Right cardiac atrium (tissue), 5 donors: ENCODE data around the gene DRAXIN. TPM values are rescaled to one million over a fixed set of nuclear protein-coding genes. Genes with fewer than 3 reads are reported as not detected.
A peak's percentile ranks its signal among the peaks of the same experiment; 100 is the strongest.
"Not testable (repeated sequence)": the region's sequence is repeated elsewhere in the genome, so short reads cannot be mapped to it uniquely, and the experiment has no call there.

Experiments
- ATAC-seq, 2 donors: fragments of 200-7000 bp; cut with Tn5 transposase; one replicate each; pipeline versions ENCODE4 v1.8.0 to v1.9.1; 2020; ENCODE audit warnings: moderate library complexity in 2 of 2, mild to moderate bottlenecking in 1 of 2
- DNase-seq, 3 donors: peaks; one replicate each; pipeline ENCODE4 v3.0.0-alpha.2; 2020
- H3K27ac ChIP-seq: one replicate; pipeline ENCODE4 v1.5.1; 2013; ENCODE audit warnings: mild to moderate bottlenecking, low read length, control low read depth, moderate library complexity
- H3K27me3 ChIP-seq: one replicate; pipeline ENCODE4 v1.6.1; 2013; ENCODE audit not compliant: control insufficient read depth, insufficient read depth
- H3K4me1 ChIP-seq: one replicate; pipeline ENCODE4 v1.6.1; 2013; ENCODE audit warnings: low read length; ENCODE audit not compliant: control insufficient read depth, insufficient read depth
- H3K4me3 ChIP-seq: one replicate; pipeline ENCODE4 v1.5.1; 2013; ENCODE audit warnings: low read length, control low read depth
- H3K9me3 ChIP-seq: one replicate; pipeline ENCODE4 v1.6.1; 2013; ENCODE audit warnings: low read length; ENCODE audit not compliant: control insufficient read depth
- WGBS: extraction: QIAGEN DNeasy Blood & Tissue Kit; methylation state at CpG from one replicate; pipeline ENCODE4 v1.1.7; 2013; 5-methylcytosine and 5-hydroxymethylcytosine counted together
- intact Hi-C, 4 donors: fragments of 100-400 bp; cut with DNase I; formaldehyde crosslinking; loops; one replicate each; pipeline versions ENCODE4 v1.11.0 to v1.14.0; 2022 to 2023
- long read RNA-seq, 4 donors: library from polyadenylated mRNA; unstranded; transcript quantifications; one replicate each; pipeline ENCODE4 v2.0.0, GENCODE V29; 2020 to 2021
- polyA plus RNA-seq: library from polyadenylated mRNA; stranded (reverse); fragments of 200-250 nt; gene quantifications from one replicate; pipeline ENCODE4 v1.2.3, GENCODE V29; 2013
- total RNA-seq, 4 donors: library from RNA; stranded (reverse); fragmentation: NEBNext Ultra II Directional; extraction: Animal tissue kit (Norgen Biotek cat#: 25700); gene quantifications; one replicate each; pipeline ENCODE4 v1.2.1, GENCODE V29; 2021
- donor health status: healthy with polysubstance abuse.
- donor health status: DM: no; HTN: yes; CAD: no.
- donor health status: DM: no; HTN: no; CAD: no.
- donor health status: DM: no; HTN: yes; CAD: no; lungs with severe emphysema.
- donor health status: DM: yes; HTN: yes; CAD: no.

The DRAXIN gene, protein sequence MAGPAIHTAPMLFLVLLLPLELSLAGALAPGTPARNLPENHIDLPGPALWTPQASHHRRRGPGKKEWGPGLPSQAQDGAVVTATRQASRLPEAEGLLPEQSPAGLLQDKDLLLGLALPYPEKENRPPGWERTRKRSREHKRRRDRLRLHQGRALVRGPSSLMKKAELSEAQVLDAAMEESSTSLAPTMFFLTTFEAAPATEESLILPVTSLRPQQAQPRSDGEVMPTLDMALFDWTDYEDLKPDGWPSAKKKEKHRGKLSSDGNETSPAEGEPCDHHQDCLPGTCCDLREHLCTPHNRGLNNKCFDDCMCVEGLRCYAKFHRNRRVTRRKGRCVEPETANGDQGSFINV
- total RNA-seq (under 1 TPM in 3 of 4 donors, not detected in 1; 0.03 to 0.08 (median 0.03) TPM), polyA plus RNA-seq (0.02 TPM)
- long read RNA-seq, donor 1 = 0 reads
- long read RNA-seq, donor 2 = 0 reads
- long read RNA-seq, donor 3 = 0 reads
- long read RNA-seq, donor 4 = 0 reads

DNA sequence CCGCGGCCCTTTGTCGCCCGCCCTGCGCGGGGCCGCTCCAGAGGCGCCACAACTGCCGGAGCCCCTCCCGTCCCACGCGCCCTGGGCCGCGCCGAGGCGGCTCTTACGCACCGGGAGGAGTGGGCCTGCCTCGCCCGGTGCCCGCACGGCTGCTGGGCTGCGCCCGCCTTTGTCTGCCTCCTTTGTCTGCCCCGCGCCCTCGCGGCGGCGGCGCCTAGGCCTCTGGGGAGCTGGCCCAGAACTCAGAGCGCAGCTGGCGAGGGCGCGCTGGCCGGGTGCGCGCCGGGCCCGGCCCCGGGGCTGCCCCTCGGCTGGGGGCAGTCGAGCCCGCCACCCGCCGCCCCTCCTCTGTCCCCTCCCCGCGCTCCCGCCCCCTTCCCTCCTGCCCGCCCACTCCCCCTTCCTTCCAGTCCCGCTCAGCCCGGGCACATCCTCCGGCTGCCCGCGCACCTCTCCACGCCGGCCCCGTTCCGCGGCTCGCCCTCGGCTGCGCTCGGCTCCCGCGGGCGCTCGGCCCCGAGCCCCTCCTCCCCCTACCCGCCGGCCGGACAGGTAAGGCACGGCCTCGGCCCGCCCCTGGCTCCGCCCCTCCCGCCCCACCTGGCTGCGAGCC, at the start of gene DRAXIN:
Gene DRAXIN (plus strand): TSS at position 409 of the 613 bp plus-strand sequence. CDS start 14,549 bp downstream, outside the sequence.
- under 1% methylated on average over 76 of the region's 78 CpGs for WGBS
- ATAC-seq (no peak), DNase-seq (peak in 1 of 3 donors; percentile 41)
- intact Hi-C loops = no loop called here
- H3K27ac ChIP-seq = no peak within 1 kb of the TSS
- H3K4me3 ChIP-seq = peak within 1 kb of the TSS; percentile 30
- H3K27me3 ChIP-seq = no peaks in the 10 kb centered on the region
- H3K9me3 ChIP-seq = no peaks in the 10 kb centered on the region
- no peaks in the 10 kb centered on the region for H3K4me1 ChIP-seq

DNA sequence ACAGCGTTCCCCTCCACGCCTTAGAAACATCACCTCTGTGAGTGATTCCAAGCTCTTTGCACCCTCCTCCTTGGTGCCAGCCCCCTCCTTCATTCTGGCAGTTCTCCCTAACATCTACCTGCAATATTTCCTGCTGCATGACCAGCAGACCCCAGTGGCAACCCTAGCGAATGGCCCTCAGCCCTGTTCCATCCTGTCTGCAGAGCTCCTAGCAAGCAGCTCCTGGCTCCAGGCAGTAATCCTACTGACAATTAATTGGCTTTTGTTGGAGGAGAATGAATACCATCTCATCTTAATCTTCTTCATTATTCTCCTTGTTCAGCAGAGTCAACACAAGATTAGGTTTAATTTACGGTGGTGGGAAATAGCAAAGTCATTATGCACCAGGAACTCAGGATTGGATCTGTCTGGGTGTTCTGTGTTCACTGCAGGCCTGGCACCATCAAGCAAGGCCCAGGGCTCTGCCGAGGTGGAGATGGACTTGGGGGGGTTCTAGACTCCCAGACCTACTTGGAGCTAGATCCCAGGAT, 49.7 kb upstream of the DRAXIN start:
- ATAC-seq (peak in 1 of 2 donors; percentile 14), DNase-seq (no peak)
- Histone ChIP-seq H3K9me3 (no peaks in the 10 kb centered on the region), H3K27me3 (no peaks in the 10 kb centered on the region), H3K27ac (no peak overlapping the region), H3K4me3 (no peak overlapping the region), H3K4me1 (no peaks in the 10 kb centered on the region)
- intact Hi-C loops = loop anchor here (2.0 to 10.0 kb wide), 8 partner anchors 305 to 605 kb away; partner anchors contain the start of gene MASP2 (in 1 of the 4)
- WGBS = 61% methylated on average over 5 of the region's 5 CpGs

DNA sequence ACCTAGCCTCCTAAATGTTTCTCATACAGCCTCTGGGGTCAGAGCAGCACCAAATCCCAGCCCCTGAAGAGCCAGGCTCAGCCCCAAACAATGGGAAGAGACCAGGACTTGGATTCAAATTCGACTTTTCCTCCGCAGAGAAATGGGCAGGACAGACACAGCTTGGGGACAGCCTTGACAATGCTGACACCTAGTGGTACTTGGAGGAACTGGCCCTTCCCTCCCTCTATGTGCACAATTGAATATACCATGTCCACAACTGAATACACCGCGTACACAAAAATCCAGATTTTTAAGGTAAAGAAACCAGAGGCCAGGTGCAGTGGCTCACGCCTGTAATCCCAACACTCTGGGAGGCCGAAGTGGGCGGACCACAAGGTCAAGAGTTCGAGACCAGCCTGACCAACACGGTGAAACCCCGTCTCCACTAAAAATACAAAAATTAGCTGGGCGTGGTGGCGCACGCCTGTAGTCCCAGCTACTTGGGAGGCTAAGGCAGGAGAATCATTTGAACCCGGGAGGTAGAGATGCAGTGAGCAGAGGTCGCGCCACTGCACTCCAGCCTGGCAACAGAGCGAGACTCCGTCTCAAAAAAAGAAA, 49.0 kb upstream of the DRAXIN start:
- 53% methylated on average over 18 of the region's 18 CpGs for WGBS
- not testable (repeated sequence) for H3K9me3 ChIP-seq, H3K4me3 ChIP-seq, H3K4me1 ChIP-seq, H3K27ac ChIP-seq, H3K27me3 ChIP-seq
- peak in 1 of 3 donors; percentile 74 for DNase-seq
- intact Hi-C loops = loop anchor here (2.0 to 10.0 kb wide), 8 partner anchors 305 to 606 kb away; partner anchors contain the start of gene MASP2 (in 1 of the 4)
- ATAC-seq = peak; percentile 64 to 84

DNA sequence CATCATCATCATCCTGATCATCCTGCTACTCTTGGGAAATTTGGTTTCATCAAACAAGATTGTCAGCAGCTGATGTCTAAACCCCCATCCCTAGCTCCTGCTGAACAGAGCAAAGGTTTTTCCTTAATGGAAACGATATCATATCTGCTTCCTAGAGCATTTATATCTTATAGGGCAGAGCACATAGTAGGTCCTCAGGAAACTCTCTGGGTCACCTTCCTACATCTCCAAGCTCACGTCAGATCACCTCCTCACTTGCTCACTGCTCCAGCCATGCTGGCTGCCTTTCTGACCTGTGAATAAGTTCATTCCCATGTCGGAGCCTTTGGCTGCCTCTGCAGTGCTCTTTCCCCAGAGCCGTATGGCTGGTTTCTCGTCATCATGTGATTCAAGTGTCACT, 47.7 kb upstream of the DRAXIN start:
- 39% methylated on average over 5 of the region's 5 CpGs for WGBS
- intact Hi-C loops = loop anchor here (2.0 to 10.0 kb wide), 8 partner anchors 306 to 607 kb away; partner anchors contain the start of gene MASP2 (in 1 of the 4)

DNA sequence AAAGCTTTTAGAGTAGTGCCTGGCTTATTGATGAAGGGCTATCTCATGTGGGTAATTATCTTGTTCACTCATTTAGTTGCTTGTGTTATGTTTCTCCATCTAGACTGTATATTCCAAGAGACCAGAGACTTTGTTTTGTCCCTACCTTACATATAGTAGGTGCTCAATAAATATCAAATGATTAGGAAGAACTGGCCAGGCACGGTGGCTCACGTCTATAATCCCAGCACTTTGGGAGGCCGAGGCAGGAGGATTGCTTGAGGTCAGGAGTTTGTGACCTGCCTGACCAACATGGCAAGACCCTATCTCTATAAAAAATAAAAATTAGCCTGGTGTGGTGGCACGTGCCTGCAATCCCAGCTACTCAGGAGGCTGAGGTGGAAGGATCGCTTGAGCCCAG, 46.2 kb upstream of the DRAXIN start:
- H3K4me1 ChIP-seq = peaks cover 2% of the 10 kb centered on the region
- no peak overlapping the region for H3K4me3 ChIP-seq
- no peak for ATAC-seq
- intact Hi-C loops = loop anchor here (5.0 to 10.0 kb wide), 5 partner anchors 77 to 600 kb away; partner anchors contain the start of gene MASP2 (in 1 of the 4)
- H3K27ac ChIP-seq = no peak overlapping the region
- 88% methylated on average over 5 of the region's 5 CpGs for WGBS
- H3K9me3 ChIP-seq = no peaks in the 10 kb centered on the region
- no peak for DNase-seq
- no peaks in the 10 kb centered on the region for H3K27me3 ChIP-seq

More for the DNA sequence above, 47.7 kb upstream of the DRAXIN start:
- ATAC-seq = no peak
- Histone ChIP-seq H3K4me1 (no peaks in the 10 kb centered on the region), H3K9me3 (no peaks in the 10 kb centered on the region), H3K27ac (no peak overlapping the region), H3K27me3 (no peaks in the 10 kb centered on the region), H3K4me3 (no peak overlapping the region)
- DNase-seq = no peak

DNA sequence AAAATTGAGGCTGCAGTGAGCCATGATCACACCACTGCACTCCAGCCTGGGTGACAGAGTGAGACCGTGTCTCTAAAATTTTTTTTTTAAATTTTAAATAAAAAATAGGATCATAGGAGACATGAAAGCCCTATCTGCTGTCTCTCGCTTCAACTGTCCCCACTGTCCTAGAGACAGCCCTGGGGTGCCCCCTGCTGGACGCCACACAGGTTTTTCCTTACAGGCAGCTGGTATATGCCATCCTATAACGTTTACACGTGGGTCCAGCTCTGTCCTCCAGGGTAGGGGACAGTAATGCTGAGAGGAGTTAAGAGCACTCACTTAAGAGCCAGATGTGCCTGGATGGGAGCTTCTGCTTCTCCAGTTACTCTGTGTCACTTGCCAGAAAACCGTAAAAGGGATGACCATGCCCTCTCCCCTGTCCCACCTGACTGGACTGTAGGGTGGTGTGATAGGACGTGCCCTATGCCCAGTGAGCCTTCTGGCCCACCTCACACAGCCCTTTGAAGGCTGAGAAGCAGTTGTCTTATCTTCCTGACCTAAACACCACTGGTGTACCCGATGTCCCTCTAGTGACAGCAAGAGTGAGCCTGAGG, 45.7 kb upstream of the DRAXIN start:
- Histone ChIP-seq H3K4me3 (no peak overlapping the region), H3K27ac (no peak overlapping the region), H3K9me3 (no peaks in the 10 kb centered on the region), H3K27me3 (no peaks in the 10 kb centered on the region), H3K4me1 (peaks cover 2% of the 10 kb centered on the region)
- 26% methylated on average over 8 of the region's 8 CpGs for WGBS
- intact Hi-C loops = loop anchor here (5.0 to 10.0 kb wide), 5 partner anchors 77 to 601 kb away; partner anchors contain the start of gene MASP2 (in 1 of the 4)
- DNase-seq (peak; percentile 81 to 92 (median 91)), ATAC-seq (peak in 1 of 2 donors; percentile 42)

DNA sequence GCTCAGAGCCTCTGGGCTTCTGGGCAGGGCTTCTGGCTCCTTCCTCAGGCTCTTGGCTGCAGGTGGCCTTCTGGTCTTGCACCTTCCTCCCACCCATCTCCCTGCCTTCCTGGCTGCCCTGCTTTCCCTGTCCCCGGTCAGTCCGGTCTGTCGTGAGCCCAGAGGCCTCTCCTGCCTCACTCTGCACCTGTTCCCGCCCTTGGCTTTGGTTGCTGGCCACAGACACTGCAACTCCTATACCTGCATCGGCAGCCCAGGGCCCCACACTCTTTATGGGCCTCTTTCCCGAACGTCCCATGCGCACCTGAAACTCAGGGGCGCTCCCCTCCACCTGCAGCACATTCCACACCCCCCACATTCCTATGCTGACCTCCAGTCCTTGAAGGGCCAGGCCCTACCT, 45.2 kb upstream of the DRAXIN start:
- H3K27ac ChIP-seq = no peak overlapping the region
- no peak for DNase-seq
- H3K4me3 ChIP-seq = no peak overlapping the region
- WGBS = 87% methylated on average over 9 of the region's 9 CpGs
- no peak for ATAC-seq
- H3K4me1 ChIP-seq = peaks cover 2% of the 10 kb centered on the region
- intact Hi-C loops = loop anchor here (5.0 to 10.0 kb wide), 5 partner anchors 76 to 602 kb away; partner anchors contain the start of gene MASP2 (in 1 of the 4)
- H3K27me3 ChIP-seq = no peaks in the 10 kb centered on the region
- no peaks in the 10 kb centered on the region for H3K9me3 ChIP-seq

DNA sequence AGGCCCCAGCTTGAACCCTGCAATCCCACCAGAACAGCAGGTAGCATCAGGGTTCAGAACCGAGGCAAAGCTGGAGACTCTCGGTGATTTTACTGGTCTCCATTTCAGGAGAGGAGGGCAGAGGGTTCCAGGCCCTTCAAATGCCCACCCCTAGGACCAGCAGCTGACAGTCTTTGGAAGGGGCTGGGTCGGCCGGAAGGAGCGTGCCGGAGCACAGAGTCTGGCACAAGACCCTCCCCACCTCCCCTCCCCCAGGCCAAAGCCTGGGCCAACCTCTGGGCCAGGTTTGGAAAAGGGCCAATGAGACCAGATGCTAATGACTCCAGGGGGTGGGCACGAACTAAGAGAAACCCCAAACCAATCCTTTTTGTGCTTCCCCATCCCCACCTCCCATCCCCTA, 44.2 kb upstream of the DRAXIN start:
- intact Hi-C loops = loop anchor here (5.0 to 10.0 kb wide), 5 partner anchors 75 to 603 kb away; partner anchors contain the start of gene MASP2 (in 1 of the 4)
- ATAC-seq = no peak
- Histone ChIP-seq H3K9me3 (no peaks in the 10 kb centered on the region), H3K4me1 (peaks cover 2% of the 10 kb centered on the region), H3K27ac (no peak overlapping the region), H3K4me3 (no peak overlapping the region), H3K27me3 (no peaks in the 10 kb centered on the region)
- peak in 1 of 3 donors; percentile 50 for DNase-seq
- 77% methylated on average over 7 of the region's 7 CpGs for WGBS

DNA sequence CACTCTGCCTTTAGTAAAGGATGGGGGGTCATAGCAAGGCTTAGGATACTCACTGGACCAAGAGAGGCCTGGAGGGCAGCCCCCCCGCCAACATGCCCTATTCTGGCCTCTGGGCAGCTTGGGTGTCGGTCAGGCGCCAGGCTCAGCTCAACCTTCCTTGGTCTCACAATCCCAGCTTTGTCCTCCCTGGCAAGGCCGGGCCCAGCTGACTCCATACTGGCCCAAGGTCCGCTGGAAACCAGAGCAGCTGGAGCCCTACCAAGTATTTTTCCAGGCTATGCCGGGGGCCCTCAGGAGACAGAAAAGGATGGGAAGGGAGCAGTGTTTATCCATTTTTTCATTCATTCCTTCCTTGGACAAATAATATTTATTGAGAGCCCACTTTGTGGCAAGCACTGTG, 43.5 kb upstream of the DRAXIN start:
- H3K27ac ChIP-seq = no peak overlapping the region
- H3K9me3 ChIP-seq = no peaks in the 10 kb centered on the region
- DNase-seq (peak; percentile 77 to 91 (median 83)), ATAC-seq (peak; percentile 43 to 47)
- no peak overlapping the region for H3K4me3 ChIP-seq
- 58% methylated on average over 6 of the region's 6 CpGs for WGBS
- H3K4me1 ChIP-seq = peaks cover 2% of the 10 kb centered on the region
- no peaks in the 10 kb centered on the region for H3K27me3 ChIP-seq
- intact Hi-C loops = loop anchor here (5.0 to 10.0 kb wide), 5 partner anchors 74 to 603 kb away; partner anchors contain the start of gene MASP2 (in 1 of the 4)

DNA sequence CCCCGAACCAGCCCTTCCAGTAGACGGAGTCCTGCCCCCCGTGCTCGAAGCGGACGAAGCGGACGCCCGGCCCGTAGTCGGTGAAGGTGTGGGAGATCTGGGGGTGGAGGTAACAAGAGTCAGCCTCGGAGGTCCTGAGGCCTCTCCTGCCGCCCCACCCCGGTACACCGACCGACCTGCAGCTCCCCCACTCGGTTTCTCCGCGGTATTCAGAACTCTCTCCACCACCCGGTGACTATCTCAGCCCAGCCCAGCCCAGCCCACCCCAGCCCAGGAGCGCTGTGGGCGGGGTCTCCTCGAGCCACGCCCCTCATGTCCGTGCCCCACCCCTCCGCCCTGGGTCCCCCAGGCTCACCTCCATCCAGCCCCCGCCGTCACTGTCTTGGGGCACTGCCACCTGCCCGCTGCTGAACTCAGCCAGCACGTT, 42.8 kb upstream of the DRAXIN start:
- H3K4me3 ChIP-seq = no peak overlapping the region
- H3K9me3 ChIP-seq = no peaks in the 10 kb centered on the region
- no peak overlapping the region for H3K27ac ChIP-seq
- 10% methylated on average over 30 of the region's 30 CpGs for WGBS
- H3K4me1 ChIP-seq = peaks cover 2% of the 10 kb centered on the region
- ATAC-seq (peak; percentile 44 to 51), DNase-seq (peak in 1 of 3 donors; percentile 68)
- intact Hi-C loops = loop anchor here (5.0 to 10.0 kb wide), 5 partner anchors 74 to 604 kb away; partner anchors contain the start of gene MASP2 (in 1 of the 4)
- no peaks in the 10 kb centered on the region for H3K27me3 ChIP-seq
